ENCODE measurements around the gene SCO1.

SCO1 gene

DNA sequence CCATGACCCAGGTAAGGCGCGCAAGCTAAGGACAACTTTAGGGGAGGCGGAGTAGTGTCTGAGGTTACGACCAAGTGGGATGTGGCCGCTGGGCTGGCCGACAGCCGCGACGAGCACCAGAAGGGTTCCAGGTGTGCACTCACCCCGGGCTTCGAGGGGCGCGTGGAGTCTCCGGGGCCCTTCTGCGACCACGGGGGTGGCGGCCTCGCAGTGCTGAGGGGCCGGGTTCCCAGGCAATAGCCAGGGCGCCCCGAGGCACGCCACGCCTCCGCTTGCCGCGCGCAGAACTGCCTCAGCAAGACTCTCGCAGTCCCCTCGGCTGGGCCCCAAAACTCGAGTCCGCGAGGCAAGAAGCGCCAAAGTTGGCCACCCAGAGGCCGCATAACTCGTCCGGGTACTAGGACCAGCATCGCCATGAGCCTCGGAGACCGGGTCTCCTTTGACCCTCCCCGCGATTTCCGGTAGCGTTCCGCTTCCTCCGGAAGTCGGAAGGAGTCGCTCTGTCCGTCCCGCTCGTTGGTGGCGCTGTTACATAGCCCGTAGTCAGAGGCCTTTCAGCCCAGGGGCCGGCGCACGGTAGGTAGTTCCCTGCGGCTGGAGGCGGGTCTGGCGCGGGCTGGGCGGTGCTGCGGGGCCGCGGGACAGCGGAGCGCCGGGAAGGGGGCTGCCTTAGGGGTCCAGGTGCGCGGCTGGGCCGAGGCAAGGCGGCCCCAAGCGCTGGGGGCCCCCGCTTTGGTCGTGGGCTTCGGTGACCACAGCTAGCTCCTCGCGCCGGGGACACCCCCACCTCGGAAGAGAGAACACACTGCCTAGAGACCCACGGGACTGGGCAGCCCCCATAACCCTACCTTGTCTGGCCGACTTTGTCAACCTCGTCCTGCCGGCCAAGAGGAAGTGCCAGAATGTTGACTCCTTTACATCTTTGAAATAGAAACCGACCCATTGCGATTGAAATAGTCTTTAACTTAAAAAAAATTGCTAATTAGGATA lies at the start of gene SCO1, which contains the start of gene ADPRM:
Gene SCO1 (minus strand): TSS at position 442 of the 990 bp plus-strand sequence. CDS start 26 bp downstream, at position 416.
Gene ADPRM (plus strand): TSS at position 503 of the 990 bp plus-strand sequence. CDS start 7,333 bp downstream, outside the sequence.
- Histone ChIP-seq H3K9me3 (no peaks in the 10 kb centered on the region), H3K4me3 (peak within 1 kb of the TSS; percentile 94 to 95), H3K4me1 (peaks cover 0 to 45% (median 22%) of the 10 kb centered on the region in 4 donors), H3K27ac (peak within 1 kb of the TSS; percentile 96 to 98), H3K27me3 (no peaks in the 10 kb centered on the region), H3K36me3 (peaks cover 4 to 29% (median 4%) of the 10 kb centered on the region in 3 donors)
- TF ChIP-seq, protein P1, sequence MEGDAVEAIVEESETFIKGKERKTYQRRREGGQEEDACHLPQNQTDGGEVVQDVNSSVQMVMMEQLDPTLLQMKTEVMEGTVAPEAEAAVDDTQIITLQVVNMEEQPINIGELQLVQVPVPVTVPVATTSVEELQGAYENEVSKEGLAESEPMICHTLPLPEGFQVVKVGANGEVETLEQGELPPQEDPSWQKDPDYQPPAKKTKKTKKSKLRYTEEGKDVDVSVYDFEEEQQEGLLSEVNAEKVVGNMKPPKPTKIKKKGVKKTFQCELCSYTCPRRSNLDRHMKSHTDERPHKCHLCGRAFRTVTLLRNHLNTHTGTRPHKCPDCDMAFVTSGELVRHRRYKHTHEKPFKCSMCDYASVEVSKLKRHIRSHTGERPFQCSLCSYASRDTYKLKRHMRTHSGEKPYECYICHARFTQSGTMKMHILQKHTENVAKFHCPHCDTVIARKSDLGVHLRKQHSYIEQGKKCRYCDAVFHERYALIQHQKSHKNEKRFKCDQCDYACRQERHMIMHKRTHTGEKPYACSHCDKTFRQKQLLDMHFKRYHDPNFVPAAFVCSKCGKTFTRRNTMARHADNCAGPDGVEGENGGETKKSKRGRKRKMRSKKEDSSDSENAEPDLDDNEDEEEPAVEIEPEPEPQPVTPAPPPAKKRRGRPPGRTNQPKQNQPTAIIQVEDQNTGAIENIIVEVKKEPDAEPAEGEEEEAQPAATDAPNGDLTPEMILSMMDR (IDR thresholded peaks at IDR 0.05) = peak in 1 of 2 experiments; percentile 33
- intact Hi-C loops (cut with DNase I; ENCODE audit: low total_unique reads) = loop anchor here (5.0 kb wide), 1 partner anchor 50 kb away; no protein-coding TSS in a partner anchor
- DNase-seq = peak; percentile 95 to 96

DNA sequence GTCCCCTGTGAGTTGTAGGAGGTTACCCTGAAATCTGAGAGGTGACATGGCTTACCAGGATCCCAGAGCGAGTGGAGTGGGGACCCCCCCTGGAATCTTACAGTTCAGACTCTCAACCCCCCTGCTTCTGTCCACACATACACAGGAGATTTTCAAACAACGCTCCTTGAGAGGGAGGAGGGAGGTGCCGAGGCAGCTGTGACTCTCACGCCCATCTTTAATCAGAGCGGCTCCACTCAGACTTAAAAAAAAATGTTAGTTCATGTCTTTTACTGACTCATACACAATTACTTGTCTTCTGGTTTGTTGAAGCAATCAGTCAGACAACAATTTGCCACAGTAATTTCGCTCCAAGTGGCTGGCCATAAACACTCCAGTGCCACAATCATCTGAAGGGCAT lies 47.9 kb upstream of the SCO1 start:
- no peak overlapping the region for H3K27ac ChIP-seq
- no peaks in the 10 kb centered on the region for H3K36me3 ChIP-seq
- intact Hi-C loops (cut with DNase I; ENCODE audit: low total_unique reads) = no loop called here

DNA sequence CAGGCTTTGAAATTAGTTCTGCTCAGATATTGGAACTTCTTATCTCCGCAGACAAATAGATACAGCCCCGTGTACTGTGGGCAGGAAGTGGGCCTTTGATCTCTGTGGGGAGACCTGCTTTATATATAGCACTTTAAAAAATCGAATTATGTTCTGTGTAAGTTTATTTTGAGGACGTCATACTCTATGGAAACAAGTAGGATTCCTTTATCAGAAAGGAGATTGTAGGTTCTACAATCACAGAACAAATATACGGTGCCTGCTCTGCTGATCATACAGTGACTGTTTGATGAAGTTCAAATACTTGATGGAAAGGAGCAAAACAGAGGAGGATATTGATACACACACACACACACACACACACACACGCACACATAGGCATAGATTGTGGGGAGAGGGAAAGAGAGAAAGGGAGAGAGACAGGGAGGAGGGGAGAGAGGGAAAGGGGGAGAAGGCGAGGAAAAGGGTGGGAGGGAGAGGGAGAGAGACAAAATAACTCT lies 47.2 kb upstream of the SCO1 start:
- Histone ChIP-seq H3K4me3 (no peak overlapping the region), H3K9me3 (no peaks in the 10 kb centered on the region), H3K27me3 (no peaks in the 10 kb centered on the region), H3K4me1 (peaks cover 0 to 11% (median 0%) of the 10 kb centered on the region in 4 donors), H3K27ac (no peak overlapping the region), H3K36me3 (no peaks in the 10 kb centered on the region)
- TF ChIP-seq, protein P1 (IDR thresholded peaks at IDR 0.05) = no peak
- DNase-seq = no peak
- intact Hi-C loops (cut with DNase I; ENCODE audit: low total_unique reads) = no loop called here

More for the DNA sequence above, 47.9 kb upstream of the SCO1 start:
- Histone ChIP-seq H3K27me3 (no peaks in the 10 kb centered on the region), H3K4me3 (no peak overlapping the region), H3K4me1 (peaks cover 0 to 11% (median 0%) of the 10 kb centered on the region in 4 donors), H3K9me3 (no peaks in the 10 kb centered on the region)
- TF ChIP-seq, protein P1 (IDR thresholded peaks at IDR 0.05) = no peak
- no peak for DNase-seq

DNA sequence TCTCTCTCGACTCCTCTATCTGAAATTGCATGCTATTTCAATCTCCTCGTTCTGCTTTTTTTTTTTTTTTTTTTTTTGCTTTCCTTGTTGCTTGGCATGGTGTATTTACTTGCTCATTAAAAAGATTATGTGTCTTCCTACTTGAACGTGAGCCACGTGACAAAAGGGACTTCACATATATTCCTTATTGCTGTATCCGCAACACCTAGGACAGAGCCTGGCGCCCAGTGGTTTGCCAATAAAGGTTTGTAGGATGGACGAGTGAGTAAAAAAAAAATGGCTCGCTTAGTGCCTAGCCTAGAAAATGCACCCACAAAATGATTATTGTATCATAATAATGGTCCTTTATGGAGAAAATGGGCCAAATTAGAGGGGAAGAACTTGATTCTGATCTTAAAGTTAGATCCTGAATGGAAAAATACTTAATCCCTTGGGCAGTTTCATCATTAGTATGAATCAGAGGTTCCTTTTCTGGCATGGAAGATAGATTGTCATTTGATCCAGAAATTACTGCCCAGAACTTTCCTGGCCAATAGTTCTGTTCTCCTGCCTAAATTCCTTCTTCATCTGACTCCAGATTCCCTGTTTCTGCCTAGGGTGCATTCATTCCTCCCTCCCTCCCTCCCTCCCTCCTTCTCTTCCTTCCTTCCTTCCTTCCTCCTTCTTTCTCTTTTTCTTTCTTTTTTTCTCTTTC lies 46.1 kb upstream of the SCO1 start:
- Histone ChIP-seq H3K27me3 (no peaks in the 10 kb centered on the region), H3K36me3 (no peaks in the 10 kb centered on the region), H3K9me3 (no peaks in the 10 kb centered on the region), H3K27ac (peak overlapping the region; percentile 12 to 48), H3K4me3 (no peak overlapping the region), H3K4me1 (peaks cover 0 to 11% (median 0%) of the 10 kb centered on the region in 4 donors)
- intact Hi-C loops (cut with DNase I; ENCODE audit: low total_unique reads) = no loop called here
- TF ChIP-seq, protein P1 (IDR thresholded peaks at IDR 0.05) = no peak
- no peak for DNase-seq

DNA sequence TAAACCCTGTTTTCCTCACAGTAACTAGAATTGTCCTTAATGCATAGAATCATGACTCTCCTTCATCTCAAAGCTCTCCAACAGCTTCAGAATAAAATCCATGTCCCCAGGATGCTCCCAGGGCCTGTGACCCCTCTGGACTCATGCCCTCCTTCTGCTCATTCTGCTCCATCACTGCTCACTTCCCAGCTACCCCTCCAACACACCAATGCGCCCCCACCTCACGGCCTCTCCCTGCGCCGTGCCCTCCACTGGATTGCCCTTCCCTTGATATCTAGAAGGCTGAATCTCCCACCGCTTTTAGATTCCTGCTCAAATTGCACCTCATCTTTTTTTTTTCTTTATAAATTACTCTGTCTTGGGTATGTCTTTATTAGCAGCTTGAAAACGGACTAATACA lies 45.1 kb upstream of the SCO1 start:
- Histone ChIP-seq H3K36me3 (no peaks in the 10 kb centered on the region), H3K4me3 (no peak overlapping the region), H3K9me3 (no peaks in the 10 kb centered on the region), H3K4me1 (peaks cover 0 to 11% (median 0%) of the 10 kb centered on the region in 4 donors), H3K27me3 (no peaks in the 10 kb centered on the region), H3K27ac (no peak overlapping the region)
- no peak for DNase-seq
- intact Hi-C loops (cut with DNase I; ENCODE audit: low total_unique reads) = no loop called here
- TF ChIP-seq, protein P1 (IDR thresholded peaks at IDR 0.05) = no peak
